ENCODE data around the gene SEC14L1. TPM values are rescaled to one million over a fixed set of nuclear protein-coding genes. Genes with fewer than 3 reads are reported as not detected.

The SEC14L1 gene
- total RNA-seq, 1 experiment from 2014 or later, result 58.6 TPM

GRCh38 chr17:77165577-77165976 lies 24.8 kb downstream of the SEC14L1 start:
- Mint-ChIP-seq H3K4me3 (no peak overlapping the region), H3K4me1 (peaks cover 37 to 44% of the 10 kb centered on the region in 2 experiments), H3K36me3 (ENCODE audit: insufficient read depth in 1 of 3, low read depth in 3 of 3) (peaks cover 21 to 32% (median 28%) of the 10 kb centered on the region in 3 experiments), H3K27ac (0 out of 7 replicates have a peak overlapping the region, but pooled peaks of 1 of the 3 experiments have one; percentile 31), H3K27me3 (ENCODE audit: low read depth) (no peaks in the 10 kb centered on the region), H3K9me3 (peaks cover 21 to 23% of the 10 kb centered on the region in 2 experiments)
- Histone ChIP-seq H3K9ac (ENCODE audit: extremely low read depth, insufficient read length, low read length) (no peak overlapping the region), H3K14ac (ENCODE audit: insufficient read depth, low read length) (no peak overlapping the region), H2AK5ac (ENCODE audit: insufficient read length, low read length) (no peak overlapping the region), H2BK20ac (ENCODE audit: low read depth, low read length, poor library complexity, severe bottlenecking) (no peak overlapping the region), H3T11ph (ENCODE audit: low read length) (no peak overlapping the region), H3K56ac (ENCODE audit: insufficient read length, low read depth, low read length) (no peak overlapping the region), H3K23ac (ENCODE audit: insufficient read length, low read depth, low read length) (no peak overlapping the region), H3K27me3 (ENCODE audit: insufficient read depth, low read length) (no peaks in the 10 kb centered on the region), H2BK15ac (ENCODE audit: low read depth, low read length) (no peak overlapping the region), H2BK5ac (ENCODE audit: insufficient read length, low read length) (no peak overlapping the region), H3K9me3 (ENCODE audit: control insufficient read depth, low read depth, low read length) (peaks cover 9% of the 10 kb centered on the region), H3K4me2 (ENCODE audit: insufficient read depth, insufficient read length, low read length) (no peak overlapping the region), H2AFZ (ENCODE audit: low read length) (no peak overlapping the region), H4K91ac (ENCODE audit: insufficient read length, low read depth, low read length) (no peak overlapping the region), H3K4me1 (ENCODE audit: insufficient read depth, low read length) (peaks cover 9% of the 10 kb centered on the region), H3K79me1 (ENCODE audit: insufficient read depth, low read depth, low read length, poor library complexity, severe bottlenecking) (no peaks in the 10 kb centered on the region), H3K18ac (ENCODE audit: insufficient read length, low read depth, low read length) (no peak overlapping the region), H2BK120ac (ENCODE audit: low read depth, low read length, poor library complexity, severe bottlenecking) (no peak overlapping the region), H3K27ac (ENCODE audit: insufficient read length, low read depth, low read length) (no peak overlapping the region), H3K79me2 (ENCODE audit: insufficient read depth, low read length) (peaks cover 2% of the 10 kb centered on the region; the same call in 1 of the 2 replicates), H3K23me2 (ENCODE audit: insufficient read length, low read depth, low read length, poor library complexity, severe bottlenecking) (no peaks in the 10 kb centered on the region), H3K4ac (ENCODE audit: low read depth, low read length) (no peak overlapping the region), H2BK12ac (ENCODE audit: insufficient read length, low read depth, low read length) (no peak overlapping the region), H4K5ac (ENCODE audit: insufficient read length, low read depth, low read length) (no peak overlapping the region), H4K20me1 (ENCODE audit: control insufficient read depth, insufficient read depth, insufficient read length) (no peaks in the 10 kb centered on the region), H4K8ac (replicated peaks; ENCODE audit: insufficient read length, low read depth, low read length) (no peak overlapping the region)
- WGBS (ENCODE audit: extremely low coverage, insufficient read length, low lambda C conversion rate), result no CpG with 5 or more reads among the region's 1 CpG
- TF ChIP-seq, protein P1, sequence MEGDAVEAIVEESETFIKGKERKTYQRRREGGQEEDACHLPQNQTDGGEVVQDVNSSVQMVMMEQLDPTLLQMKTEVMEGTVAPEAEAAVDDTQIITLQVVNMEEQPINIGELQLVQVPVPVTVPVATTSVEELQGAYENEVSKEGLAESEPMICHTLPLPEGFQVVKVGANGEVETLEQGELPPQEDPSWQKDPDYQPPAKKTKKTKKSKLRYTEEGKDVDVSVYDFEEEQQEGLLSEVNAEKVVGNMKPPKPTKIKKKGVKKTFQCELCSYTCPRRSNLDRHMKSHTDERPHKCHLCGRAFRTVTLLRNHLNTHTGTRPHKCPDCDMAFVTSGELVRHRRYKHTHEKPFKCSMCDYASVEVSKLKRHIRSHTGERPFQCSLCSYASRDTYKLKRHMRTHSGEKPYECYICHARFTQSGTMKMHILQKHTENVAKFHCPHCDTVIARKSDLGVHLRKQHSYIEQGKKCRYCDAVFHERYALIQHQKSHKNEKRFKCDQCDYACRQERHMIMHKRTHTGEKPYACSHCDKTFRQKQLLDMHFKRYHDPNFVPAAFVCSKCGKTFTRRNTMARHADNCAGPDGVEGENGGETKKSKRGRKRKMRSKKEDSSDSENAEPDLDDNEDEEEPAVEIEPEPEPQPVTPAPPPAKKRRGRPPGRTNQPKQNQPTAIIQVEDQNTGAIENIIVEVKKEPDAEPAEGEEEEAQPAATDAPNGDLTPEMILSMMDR (conservative IDR thresholded peaks at IDR 0.05), result no peak
- no peak for DNase-seq
